Large intestine (tissue), 3 donors: ENCODE measurements around the gene SYT10. TPM values are rescaled to one million over a fixed set of nuclear protein-coding genes. Genes with fewer than 3 reads are reported as not detected.
"Not testable (repeated sequence)": the region's sequence is repeated elsewhere in the genome, so short reads cannot be mapped to it uniquely, and the experiment has no call there.

Source experiments
- DNase-seq, 2 donors: peaks; one replicate each; pipeline versions ENCODE4 v3.0.0 to v3.0.0-alpha.2; 2013
- H3K27ac ChIP-seq: one replicate; pipeline ENCODE4 v1.5.1; 2013; ENCODE audit warnings: low read length
- H3K27me3 ChIP-seq: 2 replicates; pipeline ENCODE4 v1.6.1; 2013; ENCODE audit warnings: low read length; ENCODE audit not compliant: control insufficient read depth, insufficient read depth
- H3K36me3 ChIP-seq: 2 replicates; pipeline ENCODE4 v1.6.1; 2013; ENCODE audit warnings: low read length; ENCODE audit not compliant: control insufficient read depth, insufficient read depth
- H3K4me1 ChIP-seq: one replicate; pipeline ENCODE4 v1.6.1; 2013; ENCODE audit warnings: low read length; ENCODE audit not compliant: control insufficient read depth, insufficient read depth
- H3K4me3 ChIP-seq: one replicate; pipeline ENCODE4 v1.5.1; 2013; ENCODE audit warnings: low read length
- H3K9me3 ChIP-seq: one replicate; pipeline ENCODE4 v1.6.1; 2013; ENCODE audit warnings: mild to moderate bottlenecking, low read depth, low read length, moderate library complexity; ENCODE audit not compliant: control insufficient read depth
- WGBS: methylation state at CpG from one replicate; pipeline ENCODE4 v1.1.5; 2013; ENCODE audit warnings: low lambda C conversion rate; ENCODE audit not compliant: insufficient coverage; 5-methylcytosine and 5-hydroxymethylcytosine counted together
- polyA plus RNA-seq: library from polyadenylated mRNA; unstranded; fragments of 120-200 nt; gene quantifications from one replicate; pipeline ENCODE4 v1.2.1, GENCODE V29; 2013

SYT10 gene
- polyA plus RNA-seq, 1 donor, result 0.84 TPM

DNA sequence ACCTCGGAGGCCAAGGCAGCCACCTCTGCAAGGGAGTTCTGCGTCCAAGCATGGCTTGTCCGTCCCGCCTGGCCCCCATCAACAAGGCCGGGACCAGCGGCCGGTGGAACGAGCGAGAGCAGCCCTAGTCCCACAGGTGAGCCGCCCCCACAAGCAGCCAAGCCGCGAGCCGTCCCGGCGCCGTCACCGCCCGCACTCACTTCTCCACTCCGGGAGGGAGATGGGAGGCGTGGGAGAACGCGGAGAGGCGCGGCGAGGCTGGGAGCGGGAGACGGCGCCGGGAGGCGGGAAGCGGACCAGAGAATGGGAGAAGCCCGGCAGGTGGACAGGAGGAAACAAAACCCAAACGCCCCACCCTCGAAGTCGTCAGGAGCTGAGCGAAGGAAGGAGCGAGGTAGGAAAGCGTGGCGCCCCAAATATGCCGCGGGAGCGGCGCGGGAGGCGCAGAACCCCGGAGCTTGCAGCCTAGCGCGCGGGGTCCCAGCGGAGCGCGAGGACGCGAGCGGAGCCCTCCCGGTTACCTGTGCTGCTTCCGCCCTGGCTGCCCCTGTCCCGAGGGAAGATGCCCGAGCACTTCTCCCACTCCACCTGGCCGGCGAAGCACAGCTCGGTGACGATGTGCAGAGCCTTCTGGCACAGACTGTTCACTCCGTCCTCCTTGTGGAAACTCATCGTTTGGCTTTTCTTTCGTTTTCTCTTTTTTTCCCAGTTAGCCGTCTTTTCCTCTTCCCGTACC lies 600 bp downstream of the SYT10 start:
- H3K4me1 ChIP-seq, result no peaks in the 10 kb centered on the region
- peaks cover 34% of the 10 kb centered on the region for H3K27me3 ChIP-seq
- H3K36me3 ChIP-seq, result no peaks in the 10 kb centered on the region
- no peak overlapping the region for H3K27ac ChIP-seq
- peak overlapping the region; percentile 53 for H3K4me3 ChIP-seq
- no peak for DNase-seq
- H3K9me3 ChIP-seq, result peaks cover 4% of the 10 kb centered on the region
- WGBS, result 0% methylated on average over 2 of the region's 68 CpGs

DNA sequence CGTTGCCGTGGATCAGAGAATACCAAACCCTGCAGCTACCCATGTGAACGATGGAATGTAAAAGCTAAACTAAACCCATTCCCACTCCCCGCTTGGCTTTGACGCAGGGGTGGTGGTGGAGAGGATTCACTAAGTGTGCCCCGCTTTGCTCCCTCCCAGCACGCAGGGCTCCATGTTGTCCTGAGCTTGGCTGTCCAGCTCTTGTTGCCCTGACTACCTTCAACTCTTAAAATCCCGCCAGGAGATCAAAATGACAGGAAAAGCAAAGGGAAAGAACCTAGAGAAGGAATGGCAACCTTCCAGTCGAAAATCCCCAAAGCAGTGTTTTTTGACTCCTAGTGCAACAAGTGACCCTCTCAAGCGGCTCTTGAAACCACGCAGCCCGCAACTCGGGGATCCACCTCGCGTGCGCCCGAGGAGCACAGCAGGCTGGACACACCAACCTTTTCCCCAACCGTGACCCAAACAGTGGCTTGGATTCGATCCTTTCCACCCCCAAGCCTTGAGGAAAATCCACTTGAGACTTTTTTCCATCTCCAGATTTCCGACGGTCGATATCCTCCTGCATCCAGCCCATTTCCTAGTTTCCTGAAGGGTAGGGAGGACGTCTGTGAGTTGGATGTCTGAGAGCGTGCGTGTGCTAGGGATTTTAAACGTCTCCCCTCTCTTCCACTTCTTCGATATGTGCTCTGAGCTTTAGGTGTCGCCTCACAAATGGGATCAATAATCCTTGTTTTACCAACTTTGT lies 1.4 kb downstream of the SYT10 start:
- Histone ChIP-seq H3K4me1 (no peaks in the 10 kb centered on the region), H3K9me3 (peaks cover 4% of the 10 kb centered on the region), H3K36me3 (no peaks in the 10 kb centered on the region), H3K27ac (no peak overlapping the region), H3K4me3 (peak overlapping the region; percentile 53), H3K27me3 (peaks cover 34% of the 10 kb centered on the region)
- WGBS, result no CpG with 5 or more reads among the region's 28 CpGs
- DNase-seq, result peak in 1 of 2 donors; percentile 1

DNA sequence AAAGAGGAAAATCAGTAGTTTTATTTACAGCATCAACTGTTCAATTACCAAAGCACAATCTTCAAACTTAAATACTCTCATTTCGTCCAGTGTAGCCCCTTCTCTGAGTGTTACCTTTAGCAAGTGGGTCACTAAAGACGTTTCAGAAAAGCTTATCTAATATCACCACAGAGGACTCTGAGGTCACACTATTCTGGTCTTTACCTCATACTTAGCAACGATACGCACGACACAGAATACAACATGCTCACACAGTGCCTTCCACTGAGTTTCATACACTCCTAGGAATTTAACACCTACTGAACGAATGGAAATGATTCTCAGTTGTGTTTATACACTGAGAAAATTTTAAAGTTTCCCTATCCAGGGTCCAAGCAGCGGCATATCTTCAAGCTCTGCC lies 2.0 kb downstream of the SYT10 start:
- H3K27ac ChIP-seq, result no peak overlapping the region
- H3K4me1 ChIP-seq, result no peaks in the 10 kb centered on the region
- peaks cover 4% of the 10 kb centered on the region for H3K9me3 ChIP-seq
- H3K27me3 ChIP-seq, result peaks cover 34% of the 10 kb centered on the region
- H3K36me3 ChIP-seq, result no peaks in the 10 kb centered on the region
- H3K4me3 ChIP-seq, result no peak overlapping the region
- WGBS, result 61% methylated on average over 4 of the region's 7 CpGs
- peak in 1 of 2 donors; percentile 2 for DNase-seq

GRCh38 chr12:33432992-33433391 lies 6.6 kb downstream of the SYT10 start:
- no peak for DNase-seq
- H3K9me3 ChIP-seq, result no peaks in the 10 kb centered on the region
- no peak overlapping the region for H3K4me3 ChIP-seq
- no peaks in the 10 kb centered on the region for H3K36me3 ChIP-seq
- H3K27ac ChIP-seq, result no peak overlapping the region
- H3K4me1 ChIP-seq, result no peaks in the 10 kb centered on the region
- peaks cover 8% of the 10 kb centered on the region for H3K27me3 ChIP-seq

DNA sequence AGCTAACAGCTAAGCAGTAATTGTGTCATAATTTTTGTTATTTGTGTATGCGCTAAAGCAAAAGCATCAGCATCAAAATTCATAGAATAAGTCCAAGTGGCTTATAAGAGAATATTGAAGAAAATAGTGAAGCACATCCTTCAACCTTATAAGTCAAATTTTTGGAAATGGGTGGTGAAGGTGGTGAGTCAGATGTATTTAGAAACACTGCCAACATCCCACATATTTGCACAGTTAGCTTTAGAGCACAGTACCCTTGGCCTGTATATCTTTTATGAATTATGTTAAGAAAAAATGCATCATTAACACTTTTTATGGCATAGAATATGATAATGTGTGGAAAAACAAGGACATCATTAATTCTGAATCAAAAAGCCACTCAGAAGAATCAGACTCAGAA lies 8.0 kb downstream of the SYT10 start:
- no peak for DNase-seq
- WGBS, result no CpG with 5 or more reads among the region's 1 CpG

DNA sequence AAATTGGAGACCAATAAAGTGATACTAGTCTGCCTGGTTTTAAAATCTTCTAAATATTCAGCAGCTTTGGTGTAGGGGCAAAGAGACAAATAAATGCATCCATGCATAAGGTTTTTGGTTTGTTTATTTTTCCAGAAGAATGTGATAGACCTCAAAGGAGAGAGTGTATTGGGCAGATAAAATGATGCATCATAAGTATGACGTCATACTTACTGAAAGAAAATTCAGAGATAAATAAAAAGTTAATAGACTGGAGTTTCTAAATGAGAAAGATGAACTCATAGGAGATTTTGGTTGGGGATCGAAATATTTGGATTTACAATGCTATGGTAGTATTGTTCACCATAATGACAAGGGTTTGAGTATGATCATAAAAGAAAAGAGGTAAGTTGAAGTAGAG lies 10.2 kb downstream of the SYT10 start:
- Histone ChIP-seq H3K36me3 (no peaks in the 10 kb centered on the region), H3K9me3 (no peaks in the 10 kb centered on the region), H3K4me3 (no peak overlapping the region), H3K27me3 (no peaks in the 10 kb centered on the region), H3K27ac (no peak overlapping the region), H3K4me1 (no peaks in the 10 kb centered on the region)
- 100% methylated on average over 2 of the region's 2 CpGs for WGBS
- DNase-seq, result no peak

More for the DNA sequence above, 8.0 kb downstream of the SYT10 start:
- H3K4me3 ChIP-seq, result no peak overlapping the region
- H3K4me1 ChIP-seq, result no peaks in the 10 kb centered on the region
- no peaks in the 10 kb centered on the region for H3K9me3 ChIP-seq
- H3K36me3 ChIP-seq, result no peaks in the 10 kb centered on the region
- no peaks in the 10 kb centered on the region for H3K27me3 ChIP-seq
- H3K27ac ChIP-seq, result no peak overlapping the region

DNA sequence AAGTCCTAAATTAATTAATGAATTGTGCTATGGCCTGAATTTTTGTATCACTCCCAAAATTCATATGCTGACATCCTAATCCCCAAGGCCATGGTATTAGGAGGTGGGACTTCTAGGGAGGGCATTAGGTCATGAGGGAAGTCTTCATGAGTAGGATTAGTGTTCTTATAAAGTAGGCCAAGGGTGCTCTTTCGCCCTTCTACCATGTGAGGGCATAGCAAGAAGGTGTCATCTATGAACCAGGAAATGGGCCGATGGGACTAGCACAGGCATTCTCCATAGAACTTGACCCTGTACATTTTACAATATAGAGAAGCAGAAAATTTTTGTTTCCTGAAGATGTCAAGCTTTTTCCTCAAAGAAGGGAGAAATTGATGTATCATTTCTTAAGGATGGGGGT lies 12.5 kb downstream of the SYT10 start:
- Histone ChIP-seq H3K4me1 (no peaks in the 10 kb centered on the region), H3K27me3 (no peaks in the 10 kb centered on the region), H3K9me3 (no peaks in the 10 kb centered on the region), H3K36me3 (no peaks in the 10 kb centered on the region), H3K4me3 (no peak overlapping the region), H3K27ac (no peak overlapping the region)
- no CpG with 5 or more reads among the region's 2 CpGs for WGBS
- no peak for DNase-seq

DNA sequence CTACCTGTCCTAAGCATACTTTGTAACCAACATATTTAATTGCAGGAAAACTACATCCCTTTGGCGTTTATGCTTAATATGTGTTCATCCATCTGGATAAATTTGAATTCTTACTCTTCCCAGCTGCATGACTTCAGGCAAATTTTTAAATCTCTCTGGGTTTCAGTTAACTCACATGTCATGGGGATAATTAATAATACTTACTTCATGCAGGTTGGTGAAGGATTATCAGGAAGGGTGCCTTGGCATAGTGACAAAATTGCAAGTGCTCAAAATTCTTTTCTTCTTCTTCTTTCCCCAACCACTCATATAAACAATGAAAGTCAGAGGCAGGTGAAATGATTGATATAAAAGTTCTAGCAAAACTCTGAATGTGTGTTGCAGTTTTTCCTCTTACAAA lies 15.9 kb downstream of the SYT10 start:
- H3K9me3 ChIP-seq, result no peaks in the 10 kb centered on the region
- no peaks in the 10 kb centered on the region for H3K36me3 ChIP-seq
- H3K4me1 ChIP-seq, result no peaks in the 10 kb centered on the region
- no peak overlapping the region for H3K4me3 ChIP-seq
- no peak for DNase-seq
- 100% methylated on average over 1 of the region's 1 CpG for WGBS
- H3K27me3 ChIP-seq, result no peaks in the 10 kb centered on the region
- no peak overlapping the region for H3K27ac ChIP-seq

GRCh38 chr12:33412410-33412809 lies 27.2 kb downstream of the SYT10 start:
- H3K36me3 ChIP-seq, H3K9me3 ChIP-seq, H3K27me3 ChIP-seq, H3K4me3 ChIP-seq, H3K27ac ChIP-seq, DNase-seq, H3K4me1 ChIP-seq: not testable (repeated sequence)
- 82% methylated on average over 3 of the region's 6 CpGs for WGBS

GRCh38 chr12:33383503-33383902 lies 56.1 kb downstream of the SYT10 start:
- H3K9me3 ChIP-seq, result no peaks in the 10 kb centered on the region
- WGBS, result 90% methylated on average over 2 of the region's 4 CpGs
- H3K4me3 ChIP-seq, result no peak overlapping the region
- no peaks in the 10 kb centered on the region for H3K36me3 ChIP-seq
- DNase-seq, result no peak
- H3K4me1 ChIP-seq, result no peaks in the 10 kb centered on the region
- H3K27me3 ChIP-seq, result no peaks in the 10 kb centered on the region
- no peak overlapping the region for H3K27ac ChIP-seq

- Histone ChIP-seq H3K27ac (no peak overlapping the region), H3K9me3 (no peaks in the 10 kb centered on the region), H3K4me3 (no peak overlapping the region), H3K4me1 (no peaks in the 10 kb centered on the region), H3K36me3 (no peaks in the 10 kb centered on the region), H3K27me3 (no peaks in the 10 kb centered on the region)
- 80% methylated on average over 1 of the region's 1 CpG for WGBS
- DNase-seq, result no peak
These were observed 63.5 kb downstream of the SYT10 start for GRCh38 chr12:33376153-33376552.
